ENCODE results near the gene SLC25A24.
A peak's percentile ranks its signal among the peaks of the same experiment; 100 is the strongest.

The SLC25A24 gene

DNA sequence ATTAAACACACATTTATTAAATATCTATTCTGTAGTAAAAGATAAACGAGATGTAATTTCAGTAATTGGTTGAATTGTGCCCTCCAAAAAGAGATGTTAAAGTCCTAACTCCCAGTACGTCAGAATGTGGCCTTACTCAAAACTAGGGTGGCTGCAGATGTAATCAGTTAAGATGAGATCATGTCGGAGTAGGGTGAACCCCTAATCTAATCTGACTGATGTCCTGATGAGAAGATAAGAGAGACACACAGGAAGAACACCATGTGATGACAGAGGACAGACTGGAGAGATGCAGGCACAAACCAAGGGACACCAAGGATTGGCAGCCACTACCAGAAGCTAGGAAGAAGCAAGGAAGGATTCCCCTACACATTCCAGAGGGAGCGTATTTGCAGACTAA, 104.1 kb downstream of the SLC25A24 start:
- peak; percentile 9 for DNase-seq

DNA sequence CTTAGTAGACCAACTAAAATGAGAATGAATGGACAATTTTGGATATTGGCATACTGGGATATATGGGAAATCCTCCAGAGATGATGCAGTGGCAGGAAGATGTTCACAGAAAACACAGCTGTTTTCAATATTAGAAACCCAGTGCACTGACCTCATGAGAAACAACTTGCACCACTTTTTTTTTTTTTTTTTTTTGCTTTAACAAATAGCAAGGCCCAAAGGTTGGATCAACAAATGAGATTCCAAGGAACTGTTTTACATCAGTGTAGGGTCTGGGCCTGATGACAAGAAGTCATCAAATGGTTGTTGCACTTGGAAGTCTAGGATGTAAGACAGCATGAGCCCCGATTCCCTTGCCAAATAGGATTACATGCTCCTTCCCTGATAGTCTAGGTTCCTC, 110.7 kb downstream of the SLC25A24 start:
- no peak for DNase-seq

DNA sequence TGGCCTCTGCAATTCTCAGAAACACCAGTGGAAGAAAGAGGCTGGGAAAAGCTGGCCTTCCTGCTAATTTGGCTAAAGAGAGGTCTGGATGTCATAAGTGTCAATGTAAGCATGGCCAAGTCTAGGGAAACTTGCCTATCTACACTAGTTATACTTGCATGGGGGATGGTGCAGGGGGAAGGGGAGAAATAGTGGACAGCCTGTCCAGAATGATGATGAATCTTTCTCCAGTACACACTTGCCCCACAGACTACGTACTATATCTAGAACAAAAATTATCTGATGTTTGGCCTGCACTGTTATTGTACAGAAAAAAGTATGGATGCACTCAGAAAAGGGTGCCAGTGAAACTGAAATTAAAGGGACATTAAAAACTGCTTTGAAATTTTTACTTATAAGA, 114.5 kb downstream of the SLC25A24 start:
- DNase-seq, result no peak

DNA sequence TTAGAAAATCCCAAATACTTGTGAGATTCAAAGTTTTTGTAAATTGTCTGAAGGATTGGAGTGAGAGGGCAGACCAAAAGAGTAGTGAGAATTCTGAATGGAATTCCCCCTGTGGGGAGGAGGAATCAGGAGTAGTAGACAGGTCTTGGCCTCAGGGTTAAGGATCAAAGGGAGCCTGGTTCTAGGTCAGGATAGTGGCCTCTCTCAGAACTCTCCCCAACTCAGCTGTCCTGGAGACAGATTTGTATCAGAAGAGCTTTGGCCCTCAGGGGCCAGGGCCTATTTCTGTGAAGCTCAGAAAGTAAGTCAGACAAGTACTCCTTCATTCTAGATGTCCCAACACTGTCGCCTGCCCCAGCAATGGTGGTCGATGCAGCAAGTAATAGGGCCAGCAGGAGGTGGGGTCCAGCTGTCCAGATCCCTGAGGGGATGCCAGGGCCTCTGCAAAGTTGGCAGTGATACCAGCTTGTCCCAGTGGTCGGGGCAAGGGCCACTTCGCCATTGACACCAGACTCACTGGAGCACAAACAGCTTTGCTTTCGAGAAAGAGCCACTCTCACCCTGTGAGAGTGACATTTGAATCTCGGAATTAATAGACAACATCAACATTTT, 115.2 kb downstream of the SLC25A24 start:
- DNase-seq, result no peak

Data from activated CD4-positive, alpha-beta T cell treated with anti-CD3 and anti-CD28 coated beads, Interleukin-2, Interleukin-6, amounts not matched to agents 100 ng/mL and 50 ng/mL, durations not matched to agents 16 hours and 8 hours (primary cell).